Measurements from ENCODE around the gene ATP2B1. TPM values are rescaled to one million over a fixed set of nuclear protein-coding genes. Genes with fewer than 3 reads are reported as not detected.

Gene ATP2B1
- total and polyA plus RNA-seq, 2 donors (not counting 3 experiments of a cell fraction or from before 2014, with no cell fraction given): 6.4 to 28.0 TPM

DNA sequence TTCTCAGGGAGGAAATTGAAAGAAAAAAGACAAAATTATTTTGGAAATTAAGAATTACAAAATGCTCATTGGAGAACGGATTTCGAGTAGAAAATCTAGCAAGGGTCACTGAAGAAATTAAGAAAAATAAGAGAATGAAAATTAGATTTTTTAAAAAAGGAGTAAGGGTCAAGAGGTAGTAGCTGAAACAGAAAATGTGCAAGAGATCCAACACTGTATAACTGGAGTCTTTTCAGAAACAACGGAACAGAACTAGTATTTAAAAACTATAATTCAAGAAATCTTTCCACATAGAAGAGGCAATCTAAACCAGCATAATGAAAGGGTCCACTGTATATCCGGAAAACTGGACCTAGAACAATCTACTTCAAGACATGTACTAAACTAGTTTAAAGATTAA, 28.2 kb downstream of the ATP2B1 start:
- Histone ChIP-seq H3K4me2 (ENCODE audit: insufficient read depth, low read length) (no peak overlapping the region), H3K4me1 (ENCODE audit: control insufficient read depth, extremely low read depth, insufficient read depth, low read length) (no peaks in the 10 kb centered on the region), H3K9ac (replicated peaks; ENCODE audit: extremely low read depth, insufficient read depth, low read length) (no peak overlapping the region), H4K20me1 (replicated peaks; ENCODE audit: control insufficient read depth, extremely low read depth, insufficient read depth, low read length) (no peaks in the 10 kb centered on the region), H3K36me3 (ENCODE audit: control insufficient read depth in 2 of 2, extremely low read depth in 1 of 2, insufficient read depth in 2 of 2, low read length in 2 of 2) (no peaks in the 10 kb centered on the region), H2AFZ (ENCODE audit: low read depth, low read length) (no peak overlapping the region), H3K79me2 (ENCODE audit: control insufficient read depth, insufficient read depth, low read length) (peaks cover 1% of the 10 kb centered on the region), H3K9me1 (replicated peaks; ENCODE audit: control insufficient read depth, extremely low read depth, insufficient read depth, low read length) (no peaks in the 10 kb centered on the region), H3K9me3 (replicated peaks; ENCODE audit: control insufficient read depth, insufficient read depth, low read length) (no peaks in the 10 kb centered on the region), H3K27ac (ENCODE audit: insufficient read depth, low read depth, low read length) (no peak overlapping the region), H3K4me3 (replicated peaks in 1 of 3; ENCODE audit: insufficient read depth in 1 of 3, low read depth in 1 of 3, low read length in 3 of 3) (no peak overlapping the region), H3K27me3 (ENCODE audit: control insufficient read depth in 2 of 2, insufficient read depth in 2 of 2, low read length in 2 of 2) (no peaks in the 10 kb centered on the region)
- ChIA-PET CTCF (no interaction called here), POLR2A (no interaction called here)
- DNase-seq (ENCODE audit: low read depth, low spot score) (no peak), FAIRE-seq (no peak)
- BruUV-seq (replicated peaks): no TSS peak
- dilution Hi-C loops (cut with MboI; ENCODE audit: extremely low pct_ligation_motif_present, low sequenced_read_pairs) (no loop called here), intact Hi-C loops (cut with micrococcal nuclease) (no loop called here)
- no peak for TF ChIP-seq MYC (IDR thresholded peaks at IDR 0.05; ENCODE audit: low read depth, low read length)
- TF ChIP-seq CTCF (IDR thresholded peaks at IDR 0.05; ENCODE audit: extremely low read depth in 1 of 2, insufficient read depth in 1 of 2, low read depth in 1 of 2, low read length in 2 of 2): no peak
- TF ChIP-seq FOS (IDR thresholded peaks at IDR 0.05; ENCODE audit: borderline replicate concordance, insufficient read depth, low read length): no peak
- TF ChIP-seq POLR2AphosphoS5 (IDR thresholded peaks at IDR 0.05; ENCODE audit: insufficient read depth, low read depth, low read length): no peak
- no peak for TF ChIP-seq GATA2 (IDR thresholded peaks at IDR 0.05; ENCODE audit: insufficient read depth, insufficient read length, low read depth, low read length)
- TF ChIP-seq MAX (IDR thresholded peaks at IDR 0.05; ENCODE audit: insufficient read depth, insufficient read length): no peak
- no peak for TF ChIP-seq POLR2A (IDR thresholded peaks at IDR 0.05; ENCODE audit: low read depth, low read length)
- no peak for TF ChIP-seq EZH2 (IDR thresholded peaks at IDR 0.05; ENCODE audit: borderline replicate concordance, low read depth, low read length, severe bottlenecking)
- TF ChIP-seq JUN (IDR thresholded peaks at IDR 0.05; ENCODE audit: borderline replicate concordance, insufficient read depth, insufficient read length, low read depth): no peak

Data from endothelial cell of umbilical vein (primary cell).